ENCODE results near the gene NRAP. TPM values are rescaled to one million over a fixed set of nuclear protein-coding genes. Genes with fewer than 3 reads are reported as not detected.

NRAP gene
- total and polyA plus RNA-seq, 7 donors, result 41.4 to 2,239 (median 1,429) TPM

- 76 to 98% (median 92%) methylated on average over 2 of the region's 2 CpGs for WGBS, 3 donors
- intact Hi-C loops (cut with DNase I), result no loop called here
- H3K9me3 ChIP-seq, result peaks cover 35% of the 10 kb centered on the region
- no peak overlapping the region for H3K27ac ChIP-seq
- no peak for TF ChIP-seq CTCF (IDR thresholded peaks at IDR 0.05)
- no peaks in the 10 kb centered on the region for H3K27me3 ChIP-seq (ENCODE audit: insufficient read depth in 3 of 3, low read length in 2 of 3)
- H3K4me1 ChIP-seq, result peaks cover 8% of the 10 kb centered on the region
- ATAC-seq (no peak), DNase-seq (no peak)
- no peak overlapping the region for H3K4me3 ChIP-seq
- H3K36me3 ChIP-seq (ENCODE audit: insufficient read depth in 1 of 2, low read depth in 1 of 2), result peaks cover 0 to 12% of the 10 kb centered on the region in 2 donors
These were observed 27.5 kb upstream of the NRAP start for GRCh38 chr10:113691381-113691780.

- H3K4me1 ChIP-seq, result peaks cover 8% of the 10 kb centered on the region
- H3K36me3 ChIP-seq (ENCODE audit: insufficient read depth in 1 of 2, low read depth in 1 of 2), result peaks cover 0 to 12% of the 10 kb centered on the region in 2 donors
- WGBS, 3 donors, result 64 to 67% (median 64%) methylated on average over 3 of the region's 3 CpGs
- no peak overlapping the region for H3K27ac ChIP-seq
- DNase-seq (no peak), ATAC-seq (no peak)
- no peak overlapping the region for H3K4me3 ChIP-seq
- intact Hi-C loops (cut with DNase I), result no loop called here
- no peak for TF ChIP-seq CTCF (IDR thresholded peaks at IDR 0.05)
- H3K27me3 ChIP-seq (ENCODE audit: insufficient read depth in 3 of 3, low read length in 2 of 3), result no peaks in the 10 kb centered on the region
- H3K9me3 ChIP-seq, result peaks cover 36% of the 10 kb centered on the region
These were observed 26.9 kb upstream of the NRAP start for GRCh38 chr10:113690749-113691148.

- DNase-seq (no peak), ATAC-seq (peak in 1 of 4 donors; percentile 51)
- TF ChIP-seq CTCF (IDR thresholded peaks at IDR 0.05), result no peak
- intact Hi-C loops (cut with DNase I), result no loop called here
- Histone ChIP-seq H3K4me1 (peaks cover 8% of the 10 kb centered on the region), H3K27me3 (ENCODE audit: insufficient read depth in 3 of 3, low read length in 2 of 3) (no peaks in the 10 kb centered on the region), H3K27ac (peak overlapping the region; percentile 5), H3K4me3 (no peak overlapping the region), H3K36me3 (ENCODE audit: insufficient read depth in 1 of 2, low read depth in 1 of 2) (peaks cover 0 to 12% of the 10 kb centered on the region in 2 donors), H3K9me3 (peaks cover 40% of the 10 kb centered on the region)
- 30 to 47% (median 34%) methylated on average over 3 of the region's 3 CpGs for WGBS, 3 donors
These were observed 25.7 kb upstream of the NRAP start for GRCh38 chr10:113689574-113689973.

- no peak for TF ChIP-seq CTCF (IDR thresholded peaks at IDR 0.05)
- Histone ChIP-seq H3K27me3 (ENCODE audit: insufficient read depth in 3 of 3, low read length in 2 of 3) (no peaks in the 10 kb centered on the region), H3K36me3 (ENCODE audit: insufficient read depth in 1 of 2, low read depth in 1 of 2) (peaks cover 0 to 12% of the 10 kb centered on the region in 2 donors), H3K4me1 (peaks cover 8% of the 10 kb centered on the region), H3K9me3 (peaks cover 38% of the 10 kb centered on the region), H3K4me3 (no peak overlapping the region), H3K27ac (peak overlapping the region; percentile 5)
- DNase-seq (no peak), ATAC-seq (no peak)
- intact Hi-C loops (cut with DNase I), result no loop called here
- WGBS, 3 donors, result 94 to 97% (median 95%) methylated on average over 1 of the region's 1 CpG
These were observed 25.2 kb upstream of the NRAP start for GRCh38 chr10:113689057-113689456.

- H3K27ac ChIP-seq, result no peak overlapping the region
- 93 to 98% (median 93%) methylated on average over 4 of the region's 4 CpGs for WGBS, 3 donors
- H3K4me1 ChIP-seq, result peaks cover 8% of the 10 kb centered on the region
- H3K4me3 ChIP-seq, result no peak overlapping the region
- intact Hi-C loops (cut with DNase I), result no loop called here
- no peak for TF ChIP-seq CTCF (IDR thresholded peaks at IDR 0.05)
- peaks cover 0 to 3% of the 10 kb centered on the region in 2 donors for H3K36me3 ChIP-seq (ENCODE audit: insufficient read depth in 1 of 2, low read depth in 1 of 2)
- DNase-seq (no peak), ATAC-seq (no peak)
- H3K27me3 ChIP-seq (ENCODE audit: insufficient read depth in 3 of 3, low read length in 2 of 3), result no peaks in the 10 kb centered on the region
- peaks cover 18% of the 10 kb centered on the region for H3K9me3 ChIP-seq
These were observed 23.2 kb upstream of the NRAP start for GRCh38 chr10:113687037-113687436.
